ENCODE results near the gene AKT1S1.
A peak's percentile ranks its signal among the peaks of the same experiment; 100 is the strongest.

DNA sequence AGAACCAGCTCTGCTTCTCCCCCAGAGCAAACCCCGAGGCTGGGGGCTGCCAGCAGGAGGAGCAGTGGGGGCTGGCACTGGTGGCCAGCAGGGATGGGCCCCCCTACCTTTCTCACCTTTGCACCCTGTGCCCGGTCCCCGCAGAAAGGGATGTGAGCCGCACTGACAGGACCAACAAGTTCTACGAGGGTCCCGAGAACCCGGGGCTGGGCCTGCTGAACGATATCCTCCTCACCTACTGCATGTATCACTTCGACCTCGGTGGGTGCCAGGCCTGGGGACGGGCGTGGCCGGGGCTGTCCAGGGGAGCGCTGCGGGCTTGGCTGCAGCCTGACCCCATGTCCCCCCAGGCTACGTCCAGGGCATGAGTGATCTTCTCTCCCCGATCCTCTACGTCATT lies 7.0 kb upstream of the AKT1S1 start:
- 0 out of 2 replicates have a peak, but pooled peaks have one; percentile 15 for TF ChIP-seq POLR2A (IDR thresholded peaks at IDR 0.05; ENCODE audit: low read depth, low read length)
- TF ChIP-seq POLR2AphosphoS5 (IDR thresholded peaks at IDR 0.05; ENCODE audit: low read depth, low read length), result no peak
- TF ChIP-seq TAF1 (IDR thresholded peaks at IDR 0.05; ENCODE audit: low read depth, low read length), result no peak

Data from GM12891 (cell line).